GM21447 (cell line): ENCODE measurements around the gene E2F8.

ENCODE experiments used
- ATAC-seq: cut with Tn5 transposase; IDR thresholded peaks from one replicate; pipeline ENCODE4 v1.9.1; 2021; ENCODE audit not compliant: unreplicated experiment

E2F8 gene

GRCh38 chr11:19252394-19253152 lies 11.8 kb upstream of the E2F8 start:
- no peak for ATAC-seq

DNA sequence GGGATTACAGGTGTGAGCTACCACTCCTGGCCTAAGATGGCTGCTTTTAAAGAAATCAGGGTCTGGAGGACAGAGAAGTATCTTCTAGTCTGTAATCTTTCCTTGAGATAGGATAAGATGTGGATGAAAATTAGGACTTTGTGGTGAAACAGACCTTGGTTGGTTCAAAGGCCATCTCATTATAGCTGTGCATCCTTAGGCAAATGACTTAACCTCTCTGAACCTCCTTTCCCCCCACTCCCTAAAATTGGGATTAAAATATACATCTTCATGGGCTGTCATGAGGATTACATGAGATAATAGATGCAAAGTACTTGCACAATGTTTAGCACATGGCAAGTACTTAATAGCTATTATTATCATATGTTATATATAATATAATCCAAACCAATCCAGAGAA lies 10.8 kb upstream of the E2F8 start:
- no peak for ATAC-seq

DNA sequence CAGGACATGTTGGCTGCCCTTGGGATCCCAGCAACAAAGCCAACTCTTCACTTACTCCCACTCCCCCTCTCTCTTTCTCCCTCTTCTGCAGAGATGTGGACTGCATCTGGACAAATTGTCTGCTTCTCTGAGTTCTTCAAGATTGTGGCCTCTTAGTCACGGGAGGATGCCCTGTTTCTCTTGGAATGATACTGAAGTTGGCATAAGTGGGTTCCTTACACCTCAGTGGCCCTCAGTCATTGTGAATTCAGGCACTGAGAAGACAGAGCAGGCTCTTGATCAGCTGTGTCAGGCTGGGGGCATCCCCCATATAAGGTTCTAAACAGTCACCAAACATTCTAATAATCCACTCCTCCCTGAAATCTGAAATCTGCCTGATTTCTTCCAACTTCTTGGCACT lies 6.1 kb upstream of the E2F8 start:
- ATAC-seq, result no peak

DNA sequence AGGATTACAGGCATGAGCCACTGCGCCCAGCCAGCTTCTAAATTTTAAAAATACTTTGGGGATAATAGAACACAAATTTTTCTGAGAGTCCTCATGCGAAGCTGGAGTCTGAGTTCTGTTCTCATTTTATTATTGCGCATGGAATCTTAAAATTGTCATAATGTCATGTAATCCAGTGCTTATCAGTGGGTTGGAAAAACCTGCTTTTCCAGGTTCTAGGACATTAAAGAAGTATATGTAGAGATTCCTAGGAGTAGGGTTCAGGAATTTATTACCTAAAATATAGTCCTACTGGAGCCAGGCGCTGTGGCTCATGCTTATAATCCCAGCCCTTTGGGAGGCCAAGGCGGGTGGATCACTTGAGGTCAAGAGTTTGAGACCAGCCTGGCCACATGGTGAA lies 4.6 kb upstream of the E2F8 start:
- ATAC-seq, result no peak

DNA sequence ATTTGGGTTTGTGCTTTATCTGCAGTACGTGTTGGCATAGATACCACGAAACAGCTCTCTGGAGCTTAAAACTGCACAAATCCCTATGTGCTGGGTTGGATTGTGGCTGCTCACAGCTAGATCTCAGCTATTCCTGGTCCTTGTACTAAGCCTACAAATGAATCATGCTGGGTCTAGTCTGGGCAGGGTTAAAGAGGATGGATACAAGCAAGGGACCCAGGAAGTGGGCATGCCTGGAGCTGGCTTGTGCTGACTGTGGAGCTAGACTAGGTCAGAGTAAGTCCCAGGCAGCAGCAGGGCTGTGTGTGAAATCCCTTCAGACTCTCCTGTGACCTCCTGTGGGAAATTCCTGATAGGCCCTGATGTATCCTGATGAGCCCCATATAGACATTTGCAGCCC lies 3.9 kb upstream of the E2F8 start:
- ATAC-seq, result no peak

DNA sequence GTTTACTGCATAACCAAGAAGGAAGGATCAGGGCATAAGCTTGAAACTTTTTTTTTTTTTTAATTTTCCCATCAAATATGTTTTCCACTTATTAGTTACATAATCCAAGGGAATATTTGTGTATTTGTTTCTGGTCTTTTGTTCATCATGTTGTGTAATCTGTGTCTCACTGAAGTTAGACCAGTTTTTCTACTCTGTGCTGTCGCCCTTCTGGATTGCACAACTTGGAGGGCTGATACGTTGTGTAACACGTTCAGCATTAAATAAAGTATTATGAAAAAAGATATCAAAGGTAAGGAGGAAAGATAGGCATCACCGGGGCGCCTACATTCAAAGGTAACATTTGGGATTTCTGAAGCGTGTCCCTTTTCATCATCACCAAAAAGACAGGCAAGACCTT lies 3.3 kb upstream of the E2F8 start:
- no peak for ATAC-seq

- no peak for ATAC-seq
Observed at GRCh38 chr11:19243613-19244012, 2.9 kb upstream of the E2F8 start.

DNA sequence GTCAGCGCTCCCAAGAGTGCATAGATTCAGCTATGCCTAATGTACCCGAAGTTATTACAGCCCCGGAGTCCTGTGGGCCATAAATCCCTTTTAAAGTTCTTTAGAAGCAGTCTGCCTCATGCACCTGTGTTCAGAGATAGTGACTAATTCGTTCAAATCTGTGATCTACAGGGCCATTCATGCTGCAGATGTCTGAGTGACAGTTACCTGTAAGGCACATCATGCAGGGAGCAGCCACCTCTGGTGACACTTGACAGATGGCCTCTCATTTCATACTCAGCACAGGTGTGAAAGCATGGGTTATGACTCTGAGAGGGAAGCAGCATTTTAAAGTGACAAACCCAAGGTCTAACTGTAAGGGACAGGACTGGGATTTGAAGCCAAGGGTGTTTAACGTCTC lies 2.4 kb upstream of the E2F8 start:
- ATAC-seq, result no peak

- ATAC-seq, result no peak
Observed at GRCh38 chr11:19242179-19242932, 1.6 kb upstream of the E2F8 start.

DNA sequence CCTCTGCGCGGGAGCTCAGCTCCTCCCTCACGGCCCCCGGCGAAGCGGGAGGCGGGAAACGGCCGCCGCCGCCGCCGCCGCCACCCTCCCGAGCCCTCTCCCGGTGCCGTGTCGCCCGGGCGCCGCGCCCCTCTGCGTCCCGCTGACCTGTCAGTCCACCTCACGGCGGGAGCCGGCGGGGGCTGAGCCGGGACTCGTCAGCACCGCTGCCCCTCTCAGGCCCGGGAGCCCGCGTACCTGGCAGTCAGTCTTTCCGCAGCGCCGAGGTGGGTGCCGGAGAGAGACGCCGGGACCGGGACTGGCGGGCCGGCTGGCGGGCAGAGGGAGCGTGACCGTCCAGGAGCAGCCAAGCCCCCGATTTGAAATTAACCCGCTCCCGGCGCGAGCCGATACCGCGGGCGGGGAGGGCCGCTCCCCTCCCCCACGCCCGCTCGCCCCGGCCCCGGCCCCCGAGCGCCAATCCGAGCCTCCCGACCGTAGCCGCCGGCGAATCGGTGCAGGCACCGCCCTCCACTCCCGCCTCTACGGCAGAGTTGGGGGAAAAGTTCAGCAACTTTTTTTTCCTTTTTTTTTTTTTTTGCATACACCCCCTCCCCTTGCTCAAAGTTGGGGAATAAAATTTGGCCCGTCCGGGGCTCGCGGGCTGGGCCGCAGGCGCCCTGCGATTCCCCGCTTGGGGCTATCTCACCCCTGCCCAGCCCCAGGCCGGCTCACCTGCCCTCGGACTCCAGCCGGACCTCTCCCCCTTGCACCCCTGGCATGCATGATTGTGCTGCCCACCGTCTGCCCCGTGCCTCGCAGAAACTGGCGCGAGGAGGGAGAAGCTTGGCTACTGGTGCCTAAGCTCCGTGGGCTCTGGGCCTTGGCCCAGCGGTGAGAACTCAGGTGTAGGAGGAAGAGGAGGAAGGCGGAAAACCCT lies 774 bp upstream of the E2F8 start:
- peak; percentile 41 for ATAC-seq

DNA sequence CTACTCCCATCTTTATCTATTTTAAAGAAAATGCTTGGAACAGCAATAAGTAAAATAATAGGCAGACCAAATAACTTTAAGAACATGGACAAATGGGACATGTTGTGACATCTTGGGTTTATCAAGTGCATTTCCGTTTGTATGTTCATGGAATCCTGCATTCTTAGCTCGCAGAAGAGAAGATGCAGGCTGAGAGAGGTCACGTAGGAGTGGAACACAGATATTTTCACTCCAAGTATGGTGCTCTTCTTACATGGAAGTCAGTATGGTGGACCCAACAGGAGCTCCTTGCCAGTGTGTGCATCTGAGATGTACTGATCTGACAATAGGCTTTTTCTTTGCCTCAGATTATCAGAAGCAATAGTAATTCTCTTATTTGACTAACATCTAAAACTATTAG lies 1.7 kb downstream of the E2F8 start:
- ATAC-seq, result no peak

DNA sequence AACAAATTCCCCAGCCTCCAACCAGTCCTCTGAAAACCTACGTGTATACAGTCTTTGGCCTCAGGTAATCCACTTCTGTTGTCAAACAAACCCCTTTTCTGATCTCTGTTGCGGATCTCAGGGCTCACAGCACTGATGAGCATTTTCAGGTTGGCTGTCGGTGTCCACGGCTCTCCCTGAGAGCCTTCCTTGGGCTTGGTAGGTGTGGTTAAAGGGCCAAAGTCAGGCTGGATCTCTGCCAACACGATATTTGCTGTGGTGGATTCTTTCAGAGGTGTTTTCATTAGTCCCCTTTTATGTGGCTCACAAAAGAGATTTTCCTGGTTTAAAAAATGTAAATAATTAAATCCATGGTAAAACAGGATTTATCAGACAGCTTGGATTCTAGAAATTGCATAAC lies 2.9 kb downstream of the E2F8 start:
- no peak for ATAC-seq

GRCh38 chr11:19237381-19237780 lies 3.4 kb downstream of the E2F8 start:
- no peak for ATAC-seq

GRCh38 chr11:19234231-19234817 lies 6.4 kb downstream of the E2F8 start:
- ATAC-seq, result no peak

DNA sequence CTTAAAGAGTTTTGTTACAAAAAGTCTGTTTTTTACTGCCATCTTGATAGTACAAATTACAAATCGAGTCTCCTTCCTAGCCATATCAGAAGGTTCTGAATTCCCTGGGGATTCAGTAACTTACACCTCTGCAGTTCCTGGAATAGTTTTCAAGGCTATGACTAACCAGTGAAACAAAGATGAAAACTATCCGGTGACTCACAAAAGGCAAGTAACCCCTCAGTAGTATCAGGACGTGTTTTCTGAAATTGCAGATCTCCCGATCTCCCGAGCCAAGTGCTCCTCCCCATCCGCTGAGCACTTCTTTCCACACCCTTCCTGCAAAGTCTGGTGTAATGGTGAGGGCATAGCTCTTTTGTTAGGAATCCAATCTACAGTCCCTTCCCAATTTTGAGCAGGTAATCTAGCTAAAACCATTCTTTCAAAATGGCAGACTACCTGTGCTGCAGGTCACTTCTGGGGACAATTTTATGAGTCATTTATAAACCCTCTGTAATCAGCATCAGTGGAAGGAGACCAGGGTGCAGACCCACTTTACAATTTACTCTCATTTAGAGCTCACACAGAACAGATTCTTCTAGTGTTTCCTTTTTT lies 7.7 kb downstream of the E2F8 start:
- no peak for ATAC-seq

- ATAC-seq, result no peak
Observed at GRCh38 chr11:19229671-19230070, 11.1 kb downstream of the E2F8 start.

- ATAC-seq, result no peak
Observed at GRCh38 chr11:19228968-19229367, 11.8 kb downstream of the E2F8 start.

DNA sequence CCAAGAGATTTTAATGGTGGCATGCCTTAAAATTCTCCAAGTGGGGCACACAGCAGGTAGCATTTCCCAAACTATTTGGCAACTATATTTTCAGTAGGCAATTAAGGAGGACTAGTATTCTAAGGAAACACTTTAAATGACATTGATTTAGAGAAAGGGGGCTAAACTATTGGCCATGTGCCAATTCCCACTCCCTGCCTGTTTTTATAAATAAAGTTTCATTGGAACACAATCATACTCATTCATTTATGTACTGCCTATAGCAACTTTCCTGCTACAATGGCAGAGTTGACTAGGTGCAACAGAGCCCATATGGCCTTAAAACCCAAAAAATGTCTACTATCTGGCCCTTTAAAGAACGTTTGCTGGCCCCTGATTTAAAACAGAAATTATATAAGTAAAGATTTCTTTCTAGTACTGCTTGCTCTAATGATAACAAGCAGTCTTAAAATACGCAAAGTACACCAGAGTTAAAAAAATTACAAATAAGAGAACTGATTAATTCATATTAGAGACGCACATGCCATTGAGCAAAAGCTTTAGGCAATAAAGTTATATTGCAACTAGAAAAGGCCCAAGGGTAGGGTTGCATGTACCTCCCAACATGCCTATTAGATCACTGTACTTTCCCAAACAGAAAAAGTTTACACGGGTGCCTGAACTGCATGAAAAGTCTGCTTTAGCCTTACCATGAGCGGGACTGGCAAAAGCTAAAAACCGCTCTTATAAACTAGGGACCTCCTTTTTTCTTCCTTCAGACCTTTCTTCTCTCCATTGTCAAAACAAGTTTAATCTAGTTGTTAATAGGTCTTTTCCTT lies 14.2 kb downstream of the E2F8 start:
- no peak for ATAC-seq

GRCh38 chr11:19225581-19225980 lies 15.2 kb downstream of the E2F8 start:
- no peak for ATAC-seq

- no peak for ATAC-seq
Observed at GRCh38 chr11:19225123-19225522, 15.6 kb downstream of the E2F8 start.
